Stomach (tissue), 9 donors: Measurements from ENCODE around the gene MADCAM1. TPM values are rescaled to one million over a fixed set of nuclear protein-coding genes. Genes with fewer than 3 reads are reported as not detected.
A peak's percentile ranks its signal among the peaks of the same experiment; 100 is the strongest.

Experiments
- DNase-seq, 2 donors: peaks; one replicate each; pipeline versions ENCODE4 v3.0.0 to v3.0.0-alpha.2; 2013 to 2019
- H3K27ac ChIP-seq, 5 donors: fragments of 200-600 bp in 4 of 5; sonication (generic) in 4 of 5; one replicate each; pipeline ENCODE4 v1.5.1; 2013 to 2019; ENCODE audit warnings: mild to moderate bottlenecking in 1 of 5, moderate library complexity in 1 of 5
- H3K27me3 ChIP-seq, 3 donors: fragments of 200-600 bp; sonication (generic); one replicate each; pipeline ENCODE4 v1.5.1; 2017 to 2019; ENCODE audit warnings: mixed run types in 1 of 3
- H3K36me3 ChIP-seq, 4 donors: fragments of 200-600 bp; sonication (generic); 1 replicate in 3 of 4; 2 replicates in 1 of 4; pipeline ENCODE4 v1.5.1; 2016 to 2019
- H3K4me1 ChIP-seq, 4 donors: fragments of 200-600 bp; sonication (generic); one replicate each; pipeline ENCODE4 v1.5.1; 2016 to 2019
- H3K4me3 ChIP-seq, 4 donors: fragments of 200-600 bp; sonication (generic) in 3 of 4; one replicate each; pipeline ENCODE4 v1.5.1; 2016 to 2019; ENCODE audit warnings: mild to moderate bottlenecking in 1 of 4
- H3K9me3 ChIP-seq, 4 donors: fragments of 200-600 bp; sonication (generic); one replicate each; pipeline ENCODE4 v1.5.1; 2016 to 2019
- CTCF ChIP-seq, 7 experiments: fragments of 450-650 bp in 4 of 7; fragments of 200-600 bp in 3 of 7; sonication (generic) in 3 of 7; IDR thresholded peaks; one replicate each; pipeline ENCODE4 v1.5.1; 2016 to 2019; ENCODE audit warnings: antibody characterized with exemption in 7 of 7, control low read depth in 2 of 7, mild to moderate bottlenecking in 1 of 7
- EP300 ChIP-seq: sonication (generic); formaldehyde crosslinking; IDR thresholded peaks from one replicate; pipeline ENCODE4 v1.6.1; 2017; ENCODE audit warnings: antibody characterized with exemption
- POLR2A ChIP-seq, 4 donors: fragments of 450-650 bp; IDR thresholded peaks; one replicate each; pipeline ENCODE4 v1.6.1; 2016; ENCODE audit warnings: antibody characterized with exemption in 4 of 4, control low read depth in 2 of 4, mild to moderate bottlenecking in 1 of 4, moderate library complexity in 1 of 4
- POLR2AphosphoS5 ChIP-seq, 3 donors: sonication (generic); formaldehyde crosslinking; IDR thresholded peaks; one replicate each; pipeline ENCODE4 v1.6.1; 2016; ENCODE audit warnings: antibody characterized with exemption in 3 of 3
- WGBS, 5 donors: extraction: QIAGEN DNeasy Blood & Tissue Kit in 3 of 5; methylation state at CpG; one replicate each; pipeline versions ENCODE4 v1.1.5 to v1.1.7; 2013 to 2018; 5-methylcytosine and 5-hydroxymethylcytosine counted together
- intact Hi-C: fragments of 100-400 bp; cut with DNase I; formaldehyde crosslinking; loops from one replicate; pipeline ENCODE4 v1.15.1; 2023; ENCODE audit warnings: low total_unique reads
- polyA plus RNA-seq, 3 donors: library from polyadenylated mRNA; stranded (reverse); fragments of 200-250 nt; gene quantifications; one replicate each; pipeline ENCODE4 v1.2.3, GENCODE V29; 2013
- total RNA-seq, 5 donors: library from RNA; depleted of rRNA; stranded (reverse); fragments of >200 nt; gene quantifications; one replicate each; pipeline versions ENCODE4 v1.1.0 to v1.2.3, GENCODE V29; 2014 to 2016
- donor health status: healthy with polysubstance abuse.
- donor health status: Bipolar disorder and iron deficiency.
- donor health status: healthy.

Gene MADCAM1
- total and polyA plus RNA-seq, 8 donors, result 0.45 to 11.9 (median 2.3) TPM; not detected in 1

DNA sequence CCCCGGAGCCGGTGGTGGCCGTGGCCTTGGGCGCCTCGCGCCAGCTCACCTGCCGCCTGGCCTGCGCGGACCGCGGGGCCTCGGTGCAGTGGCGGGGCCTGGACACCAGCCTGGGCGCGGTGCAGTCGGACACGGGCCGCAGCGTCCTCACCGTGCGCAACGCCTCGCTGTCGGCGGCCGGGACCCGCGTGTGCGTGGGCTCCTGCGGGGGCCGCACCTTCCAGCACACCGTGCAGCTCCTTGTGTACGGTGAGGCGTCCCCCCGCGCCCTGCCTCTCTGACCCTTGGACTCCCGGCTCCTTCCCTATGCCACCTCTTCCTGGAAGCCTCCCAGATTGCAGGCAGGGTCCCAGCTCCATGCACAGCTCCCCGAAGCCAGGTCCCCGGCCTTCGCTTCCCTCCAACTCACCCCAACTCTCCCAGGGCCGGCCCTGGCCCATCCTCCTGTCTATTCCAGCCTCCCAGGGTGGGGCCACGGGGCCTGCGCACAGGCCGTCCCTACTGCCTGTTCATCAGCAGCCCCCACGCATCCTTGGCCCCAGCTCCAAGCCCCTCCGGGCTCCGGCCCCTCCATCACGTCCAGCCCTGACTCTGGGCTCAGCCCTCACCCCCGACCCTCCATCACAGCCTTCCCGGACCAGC lies 1.7 kb downstream of the MADCAM1 start:
- no peak overlapping the region for H3K27ac ChIP-seq
- H3K27me3 ChIP-seq, result peaks cover 20 to 67% (median 41%) of the 10 kb centered on the region in 3 donors
- H3K4me1 ChIP-seq, result peaks cover 8 to 34% (median 23%) of the 10 kb centered on the region in 4 donors
- peak in 1 of 2 donors; percentile 33 for DNase-seq
- 3 to 12% (median 5%) methylated on average over 25 to 50 of the region's 50 CpGs for WGBS, 5 donors
- intact Hi-C loops, result no loop called here
- H3K4me3 ChIP-seq, result peak overlapping the region; percentile 5 to 44 (median 18)
- no peaks in the 10 kb centered on the region for H3K36me3 ChIP-seq
- no peaks in the 10 kb centered on the region for H3K9me3 ChIP-seq
- TF ChIP-seq POLR2A (IDR thresholded peaks at IDR 0.05) (no peak), EP300 (no peak), CTCF (IDR thresholded peaks at IDR 0.05) (no peak), POLR2AphosphoS5 (IDR thresholded peaks at IDR 0.05) (no peak)

DNA sequence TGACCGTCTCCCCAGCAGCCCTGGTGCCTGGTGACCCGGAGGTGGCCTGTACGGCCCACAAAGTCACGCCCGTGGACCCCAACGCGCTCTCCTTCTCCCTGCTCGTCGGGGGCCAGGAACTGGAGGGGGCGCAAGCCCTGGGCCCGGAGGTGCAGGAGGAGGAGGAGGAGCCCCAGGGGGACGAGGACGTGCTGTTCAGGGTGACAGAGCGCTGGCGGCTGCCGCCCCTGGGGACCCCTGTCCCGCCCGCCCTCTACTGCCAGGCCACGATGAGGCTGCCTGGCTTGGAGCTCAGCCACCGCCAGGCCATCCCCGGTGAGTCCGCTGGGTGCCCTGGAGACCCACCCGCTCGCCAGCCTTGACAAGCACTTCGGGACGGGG lies 2.2 kb downstream of the MADCAM1 start:
- DNase-seq, result peak in 1 of 2 donors; percentile 17
- no peak for TF ChIP-seq POLR2A (IDR thresholded peaks at IDR 0.05)
- no peak for TF ChIP-seq EP300
- TF ChIP-seq CTCF (IDR thresholded peaks at IDR 0.05), result no peak
- no peak for TF ChIP-seq POLR2AphosphoS5 (IDR thresholded peaks at IDR 0.05)
- Histone ChIP-seq H3K4me1 (peaks cover 8 to 34% (median 23%) of the 10 kb centered on the region in 4 donors), H3K27me3 (peaks cover 20 to 67% (median 41%) of the 10 kb centered on the region in 3 donors), H3K4me3 (peak overlapping the region in 1 of 4 donors; percentile 44), H3K9me3 (no peaks in the 10 kb centered on the region), H3K27ac (no peak overlapping the region), H3K36me3 (no peaks in the 10 kb centered on the region)
- 11 to 25% (median 16%) methylated on average over 3 to 26 of the region's 26 CpGs for WGBS, 5 donors
- intact Hi-C loops, result no loop called here

DNA sequence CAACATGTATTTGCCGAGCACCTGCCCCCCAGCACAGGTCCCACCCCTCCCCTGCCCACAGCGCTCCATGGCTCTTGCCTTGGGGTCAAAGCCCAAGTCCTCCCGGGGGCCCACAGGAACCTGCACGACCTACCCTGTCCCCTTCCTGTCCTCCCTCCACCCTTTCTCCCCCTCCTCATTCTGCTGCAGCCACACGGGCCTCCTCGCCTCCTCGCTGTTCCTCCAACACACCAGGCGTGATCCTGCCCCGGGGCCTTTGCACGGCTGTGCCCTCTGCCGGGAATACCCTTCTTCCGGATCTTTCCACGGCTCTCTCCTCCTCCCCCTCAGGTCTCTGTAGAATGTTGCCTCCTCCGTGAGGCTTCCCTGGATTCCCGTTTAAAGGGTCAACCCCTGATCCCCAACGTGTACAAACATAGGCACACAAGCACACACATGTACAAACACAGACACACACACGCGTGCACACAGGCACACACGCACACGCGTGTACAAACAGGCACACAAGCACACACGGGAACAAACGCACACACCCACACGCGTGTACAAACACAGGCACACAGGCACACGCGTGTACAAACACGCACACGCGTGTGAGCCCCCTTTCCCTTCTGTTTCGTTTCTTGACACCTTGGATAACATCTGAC lies 2.8 kb downstream of the MADCAM1 start:
- WGBS, 5 donors, result 75 to 80% (median 77%) methylated on average over 30 to 31 of the region's 31 CpGs
- Histone ChIP-seq H3K9me3 (no peaks in the 10 kb centered on the region), H3K4me1 (peaks cover 8 to 34% (median 22%) of the 10 kb centered on the region in 4 donors), H3K4me3 (no peak overlapping the region), H3K27ac (no peak overlapping the region), H3K27me3 (peaks cover 20 to 65% (median 41%) of the 10 kb centered on the region in 3 donors), H3K36me3 (no peaks in the 10 kb centered on the region)
- peak in 1 of 2 donors; percentile 12 for DNase-seq
- intact Hi-C loops, result no loop called here
- no peak for TF ChIP-seq POLR2A (IDR thresholded peaks at IDR 0.05)
- TF ChIP-seq POLR2AphosphoS5 (IDR thresholded peaks at IDR 0.05), result no peak
- no peak for TF ChIP-seq EP300
- no peak for TF ChIP-seq CTCF (IDR thresholded peaks at IDR 0.05)

DNA sequence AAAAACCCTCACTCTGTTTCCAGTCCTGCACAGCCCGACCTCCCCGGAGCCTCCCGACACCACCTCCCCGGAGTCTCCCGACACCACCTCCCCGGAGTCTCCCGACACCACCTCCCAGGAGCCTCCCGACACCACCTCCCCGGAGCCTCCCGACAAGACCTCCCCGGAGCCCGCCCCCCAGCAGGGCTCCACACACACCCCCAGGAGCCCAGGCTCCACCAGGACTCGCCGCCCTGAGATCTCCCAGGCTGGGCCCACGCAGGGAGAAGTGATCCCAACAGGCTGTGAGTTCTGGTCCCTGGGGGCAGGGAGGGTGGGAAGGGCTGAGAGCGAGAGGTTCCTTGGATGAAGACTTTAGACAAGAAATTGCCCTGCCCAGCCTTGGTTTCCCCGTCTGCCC lies 5.4 kb downstream of the MADCAM1 start:
- intact Hi-C loops, result no loop called here
- H3K27me3 ChIP-seq, result peaks cover 14 to 39% (median 23%) of the 10 kb centered on the region in 3 donors
- peaks cover 12 to 29% (median 19%) of the 10 kb centered on the region in 4 donors for H3K4me1 ChIP-seq
- 85 to 89% (median 86%) methylated on average over 16 to 17 of the region's 17 CpGs for WGBS, 5 donors
- peak in 1 of 2 donors; percentile 6 for DNase-seq
- H3K9me3 ChIP-seq, result no peaks in the 10 kb centered on the region
- no peak overlapping the region for H3K27ac ChIP-seq
- TF ChIP-seq EP300 (no peak), CTCF (IDR thresholded peaks at IDR 0.05) (no peak), POLR2A (IDR thresholded peaks at IDR 0.05) (no peak), POLR2AphosphoS5 (IDR thresholded peaks at IDR 0.05) (no peak)
- no peaks in the 10 kb centered on the region for H3K36me3 ChIP-seq
- no peak overlapping the region for H3K4me3 ChIP-seq
